A549 (cell line): Measurements from ENCODE around the gene UST. TPM values are rescaled to one million over a fixed set of nuclear protein-coding genes. Genes with fewer than 3 reads are reported as not detected.
A peak's percentile ranks its signal among the peaks of the same experiment; 100 is the strongest.
"Not testable (repeated sequence)": the region's sequence is repeated elsewhere in the genome, so short reads cannot be mapped to it uniquely, and the experiment has no call there.

ENCODE experiments used
- ATAC-seq, 2 experiments: fragments of 200-7000 bp in 1 of 2; fragments of >200 bp in 1 of 2; cut with Nextera tagmentation in 1 of 2; cut with Tn5 transposase in 1 of 2; 3 replicates each; pipeline versions ENCODE4 v1.8.0 to v1.9.1; 2018 to 2020; ENCODE audit warnings: mild to moderate bottlenecking in 1 of 2, moderate library complexity in 1 of 2
- CTCF ChIA-PET: fragments of 300-600 bp; sonication (Branson Sonifier 250); formaldehyde crosslinking; extraction: SDS; loops from one replicate; lab custom pipeline; 2021; ENCODE audit warnings: antibody characterized with exemption, inconsistent platforms; lab: Yijun Ruan, JAX
- POLR2A ChIA-PET: fragments of 350-600 bp; formaldehyde crosslinking; extraction: SDS; loops from one replicate; lab custom pipeline; 2021; ENCODE audit warnings: antibody characterized with exemption, inconsistent platforms; lab: Yijun Ruan, JAX
- DNase-seq, 2 experiments: peaks; one replicate each; pipeline versions ENCODE4 v3.0.0 to v3.0.0-alpha.2; 2011 to 2016; ENCODE audit warnings: low read depth in 1 of 2, low spot score in 1 of 2
- FAIRE-seq: peaks from 2 replicates; lab custom pipeline; 2011; peaks lifted over from hg19 to GRCh38; lab: Jason Lieb, UNC
- H3K27ac ChIP-seq, 2 experiments: fragments of >200 bp; sonication (Bioruptor Twin); formaldehyde crosslinking; 3 replicates each; pipeline ENCODE4 v1.5.1; 2016 to 2017
- H3K4me1 ChIP-seq: fragments of >200 bp; sonication (Bioruptor Twin); formaldehyde crosslinking; 3 replicates; pipeline ENCODE4 v1.6.1; 2016
- H3K4me2 ChIP-seq: fragments of >200 bp; sonication (Bioruptor Twin); formaldehyde crosslinking; 3 replicates; pipeline ENCODE4 v1.6.1; 2016
- H3K4me3 ChIP-seq: fragments of >200 bp; sonication (Bioruptor Twin); formaldehyde crosslinking; 3 replicates; pipeline ENCODE4 v1.5.1; 2016
- H3K9me3 ChIP-seq: fragments of >200 bp; sonication (Bioruptor Twin); formaldehyde crosslinking; 3 replicates; pipeline ENCODE4 v1.6.1; 2016
- CBX2 ChIP-seq: fragments of 200-600 bp; sonication (generic); IDR thresholded peaks from 2 replicates; pipeline ENCODE4 v1.6.1; 2016; ENCODE audit warnings: low read depth, mild to moderate bottlenecking, borderline replicate concordance
- E2F6 ChIP-seq: IDR thresholded peaks from 2 replicates; pipeline ENCODE4 v1.6.1; 2012; ENCODE audit warnings: low read depth, borderline replicate concordance
- EHMT2 ChIP-seq: fragments of 200-600 bp; sonication (generic); IDR thresholded peaks from 2 replicates; pipeline ENCODE4 v1.6.1; 2016; ENCODE audit warnings: antibody characterized with exemption, low read depth, mild to moderate bottlenecking, moderate library complexity
- ELK1 ChIP-seq: fragments of 150-350 bp; IDR thresholded peaks from 2 replicates; pipeline ENCODE4 v1.6.1; 2014; ENCODE audit warnings: low read depth, mild to moderate bottlenecking, low read length
- FOSB ChIP-seq: fragments of 250-450 bp; sonication (Bioruptor Pico); IDR thresholded peaks from 2 replicates; pipeline ENCODE4 v1.5.0; 2020; ENCODE audit warnings: mild to moderate bottlenecking, moderate library complexity
- FOSL2 ChIP-seq, 2 experiments: fragments of 450-650 bp in 1 of 2; fragments of >200 bp in 1 of 2; sonication (Bioruptor Twin) in 1 of 2; formaldehyde crosslinking; IDR thresholded peaks; 2 replicates each; pipeline versions ENCODE4 v1.5.0 to v1.6.1; 2016 to 2020; ENCODE audit warnings: mild to moderate bottlenecking in 1 of 2, moderate library complexity in 1 of 2
- HDAC2 ChIP-seq: fragments of 200-600 bp; sonication (generic); IDR thresholded peaks from 2 replicates; pipeline ENCODE4 v1.6.1; 2016
- HOXB5 ChIP-seq: fragments of 250-450 bp; sonication (Bioruptor Pico); IDR thresholded peaks from 2 replicates; pipeline ENCODE4 v1.5.0; 2020; ENCODE audit warnings: mild to moderate bottlenecking, moderate library complexity
- KDM1A ChIP-seq: fragments of 200-600 bp; sonication (generic); IDR thresholded peaks from 2 replicates; pipeline ENCODE4 v1.6.1; 2016; ENCODE audit warnings: low read depth, mild to moderate bottlenecking
- MAFK ChIP-seq: fragments of 450-650 bp; IDR thresholded peaks from 2 replicates; pipeline ENCODE4 v1.6.1; 2014; ENCODE audit not compliant: partially characterized antibody
- MAZ ChIP-seq: fragments of 150-350 bp; IDR thresholded peaks from 2 replicates; pipeline ENCODE4 v1.6.1; 2014; ENCODE audit warnings: antibody characterized with exemption, low read depth, low read length, borderline replicate concordance
- MYC ChIP-seq: IDR thresholded peaks from 2 replicates; pipeline ENCODE4 v1.6.1; 2012; ENCODE audit warnings: mild to moderate bottlenecking, inconsistent platforms, low read length, improper control_type of control experiment, borderline replicate concordance
- NFE2L2 ChIP-seq: fragments of 150-350 bp; conservative IDR thresholded peaks from 2 replicates; pipeline ENCODE4 v1.6.1; 2014; ENCODE audit warnings: low read length
- NR3C1 ChIP-seq: fragments of >200 bp; sonication (Bioruptor Twin); formaldehyde crosslinking; IDR thresholded peaks from 3 replicates; pipeline ENCODE4 v1.6.1; 2017
- PHF8 ChIP-seq: fragments of 200-600 bp; sonication (generic); IDR thresholded peaks from 2 replicates; pipeline ENCODE4 v1.6.1; 2016; ENCODE audit warnings: low read depth, mild to moderate bottlenecking, antibody characterized with exemption, moderate library complexity, borderline replicate concordance
- RAD21 ChIP-seq, 2 experiments: fragments of >200 bp in 1 of 2; sonication (Bioruptor Twin) in 1 of 2; formaldehyde crosslinking in 1 of 2; IDR thresholded peaks in 1 of 2; conservative IDR thresholded peaks in 1 of 2; 2 replicates in 1 of 2; 3 replicates in 1 of 2; pipeline ENCODE4 v1.6.1; 2012 to 2018; ENCODE audit warnings: inconsistent platforms in 1 of 2
- RARB ChIP-seq: fragments of 250-450 bp; sonication (Bioruptor Pico); IDR thresholded peaks from 2 replicates; pipeline ENCODE4 v1.8.0; 2021; ENCODE audit warnings: mild to moderate bottlenecking, moderate library complexity
- RCOR1 ChIP-seq: fragments of 150-350 bp; IDR thresholded peaks from 2 replicates; pipeline ENCODE4 v1.6.1; 2014; ENCODE audit warnings: antibody characterized with exemption, low read length, low read depth
- RFX5 ChIP-seq: fragments of 450-650 bp; IDR thresholded peaks from 2 replicates; pipeline ENCODE4 v1.7.1; 2014; ENCODE audit warnings: antibody characterized with exemption, mild to moderate bottlenecking, moderate library complexity
- RNF2 ChIP-seq: fragments of 200-600 bp; sonication (generic); IDR thresholded peaks from 2 replicates; pipeline ENCODE4 v1.6.1; 2016; ENCODE audit warnings: low read depth, mild to moderate bottlenecking, antibody characterized with exemption, moderate library complexity, borderline replicate concordance
- TP53 ChIP-seq: fragments of 250-450 bp; sonication (Bioruptor Pico); IDR thresholded peaks from 2 replicates; pipeline ENCODE4 v1.5.0; 2021; ENCODE audit warnings: mild to moderate bottlenecking, moderate library complexity
- ZC3H11A ChIP-seq: fragments of 450-650 bp; IDR thresholded peaks from 2 replicates; pipeline ENCODE4 v1.6.1; 2014; ENCODE audit warnings: antibody characterized with exemption, mild to moderate bottlenecking
- ZSCAN20 ChIP-seq: fragments of 250-450 bp; sonication (Bioruptor Pico); IDR thresholded peaks from 2 replicates; pipeline ENCODE4 v1.8.0; 2022; ENCODE audit warnings: mild to moderate bottlenecking, moderate library complexity
- whole genome bisulfite sequencing: methylation state at CpG from one replicate; pipeline ENCODE4 v1.1.6; 2017; ENCODE audit errors: missing lambda C conversion rate; 5-methylcytosine and 5-hydroxymethylcytosine counted together
- polyA plus RNA-seq, 4 experiments: library from polyadenylated mRNA; depleted of rRNA in 3 of 4; stranded (reverse); fragments of >200 nt; fragmentation: RNase III in 1 of 4; extraction: RNeasy Plus Mini Kit Qiagen cat#74134 plus additional on column Dnase treatment in 1 of 4; gene quantifications; 2 replicates in 3 of 4; 3 replicates in 1 of 4; pipeline ENCODE4 v1.2.3, GENCODE V29; 2011 to 2017

Gene UST
- polyA plus RNA-seq, 2 of the 4 experiments (the other 2 are of a cell fraction): 0.54 to 1.7 TPM

GRCh38 chr6:148764259-148765020 is 17.6 kb downstream of the UST start:
- H3K4me3 ChIP-seq, POLR2A ChIA-PET, ATAC-seq, DNase-seq, H3K4me1 ChIP-seq, FAIRE-seq, H3K9me3 ChIP-seq, H3K27ac ChIP-seq, CTCF ChIA-PET: not testable (repeated sequence)
- 0 out of 3 replicates have a peak overlapping the region, but pooled peaks have one; percentile 28 for H3K4me2 ChIP-seq
- WGBS: 38% methylated on average over 10 of the region's 10 CpGs

- no peaks in the 10 kb centered on the region for H3K4me1 ChIP-seq
- H3K9me3 ChIP-seq: no peaks in the 10 kb centered on the region
- no peak for TF ChIP-seq RCOR1
- no peak for TF ChIP-seq TP53 (CRISPR knock-in tag)
- no peak for TF ChIP-seq NFE2L2
- no peak for TF ChIP-seq CBX2
- TF ChIP-seq RNF2: no peak
- no peak for TF ChIP-seq ELK1
- no peak for TF ChIP-seq MAZ
- TF ChIP-seq RARB: no peak
- no peak for TF ChIP-seq MYC
- no peak for TF ChIP-seq NR3C1
- TF ChIP-seq, all 56 proteins: peak for 0
- ATAC-seq (no peak), FAIRE-seq (no peak), DNase-seq (no peak)
- 61% methylated on average over 5 of the region's 5 CpGs for WGBS
- H3K27ac ChIP-seq: no peak overlapping the region
- H3K4me3 ChIP-seq: no peak overlapping the region
- ChIA-PET CTCF (no interaction called here), POLR2A (no interaction called here)
- no peak overlapping the region for H3K4me2 ChIP-seq
Measured at GRCh38 chr6:148765898-148766808, 19.3 kb downstream of the UST start.

GRCh38 chr6:148768646-148769270 is 21.9 kb downstream of the UST start:
- H3K4me2 ChIP-seq: no peak overlapping the region
- no peak for ATAC-seq
- no peak overlapping the region for H3K4me3 ChIP-seq
- no peak overlapping the region for H3K27ac ChIP-seq
- POLR2A ChIA-PET: no interaction called here
- TF ChIP-seq HOXB5 (CRISPR knock-in tag) (no peak), ELK1 (no peak), E2F6 (no peak), FOSB (CRISPR knock-in tag) (no peak), ZC3H11A (no peak), PHF8 (no peak), EHMT2 (no peak), RAD21 (conservative IDR thresholded peaks at IDR 0.05 in 1 of 2, IDR thresholded peaks at IDR 0.05 in 1 of 2) (no peak), RFX5 (no peak), HDAC2 (no peak), FOSL2 (IDR thresholded peaks at IDR 0.05) (no peak), FOSL2 (CRISPR knock-in tag; IDR thresholded peaks at IDR 0.05) (no peak), KDM1A (no peak), MAFK (no peak), ZSCAN20 (CRISPR knock-in tag) (no peak)
- TF ChIP-seq, all 56 proteins: peak for 0
- FAIRE-seq: no peak
- no peaks in the 10 kb centered on the region for H3K4me1 ChIP-seq
- CTCF ChIA-PET: no interaction called here
- 68% methylated on average over 3 of the region's 3 CpGs for WGBS
- DNase-seq: no peak
- H3K9me3 ChIP-seq: no peaks in the 10 kb centered on the region
